Measurements from ENCODE around the gene SIRT5. TPM values are rescaled to one million over a fixed set of nuclear protein-coding genes. Genes with fewer than 3 reads are reported as not detected.

SIRT5 gene
- total and polyA plus RNA-seq, 2 experiments from 2014 or later = 9.8 to 13.1 TPM

DNA sequence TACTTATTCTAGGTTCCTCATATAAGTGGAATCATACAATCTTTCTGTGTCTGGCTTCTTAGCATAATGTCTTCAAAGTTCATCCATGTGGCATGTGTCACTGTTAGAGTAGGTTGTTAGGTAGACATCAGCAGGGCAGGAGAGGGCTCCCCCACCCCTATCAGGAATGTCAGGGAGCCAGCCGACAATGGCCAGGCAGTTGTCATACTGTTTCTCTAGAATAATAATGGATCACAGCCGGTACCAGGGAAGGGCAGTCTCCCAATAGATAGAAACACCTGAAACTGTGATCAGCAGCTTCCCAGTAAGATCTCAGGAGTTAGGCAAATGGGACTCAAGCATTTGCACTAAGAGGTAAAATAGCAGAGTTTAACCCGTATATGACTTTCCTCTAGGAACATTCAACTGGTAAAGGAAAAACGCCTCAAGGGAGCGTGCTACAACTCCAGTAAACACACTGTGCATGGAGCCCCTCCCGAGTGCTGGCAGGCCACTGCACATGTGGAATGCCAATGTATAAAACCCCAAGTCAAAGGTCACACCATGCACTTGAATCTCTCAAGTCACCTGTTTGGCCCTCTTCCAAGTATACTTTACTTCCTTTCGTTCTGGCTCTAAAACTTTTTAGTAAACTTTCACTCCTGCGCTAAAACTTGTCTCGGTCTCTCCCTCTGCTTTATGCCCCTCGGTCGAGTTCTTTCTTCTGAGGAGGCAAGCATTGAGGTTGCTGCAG lies 29.8 kb upstream of the SIRT5 start:
- DNase-seq (ENCODE audit: low spot score) (peak; percentile 68), ATAC-seq (peak; percentile 93)
- H3K4me1 ChIP-seq (ENCODE audit: insufficient read depth) = peaks cover 10% of the 10 kb centered on the region; the same call in 1 of the 2 replicates
- no peak overlapping the region for H3K4me3 ChIP-seq
- no peak for TF ChIP-seq EZH2 (IDR thresholded peaks at IDR 0.05; ENCODE audit: low read depth, unreplicated experiment)
- no peak for TF ChIP-seq POLR2AphosphoS5 (IDR thresholded peaks at IDR 0.05; ENCODE audit: low read depth)
- TF ChIP-seq STAT1 (IDR thresholded peaks at IDR 0.05; ENCODE audit: unreplicated experiment) = no peak
- TF ChIP-seq, protein P1, sequence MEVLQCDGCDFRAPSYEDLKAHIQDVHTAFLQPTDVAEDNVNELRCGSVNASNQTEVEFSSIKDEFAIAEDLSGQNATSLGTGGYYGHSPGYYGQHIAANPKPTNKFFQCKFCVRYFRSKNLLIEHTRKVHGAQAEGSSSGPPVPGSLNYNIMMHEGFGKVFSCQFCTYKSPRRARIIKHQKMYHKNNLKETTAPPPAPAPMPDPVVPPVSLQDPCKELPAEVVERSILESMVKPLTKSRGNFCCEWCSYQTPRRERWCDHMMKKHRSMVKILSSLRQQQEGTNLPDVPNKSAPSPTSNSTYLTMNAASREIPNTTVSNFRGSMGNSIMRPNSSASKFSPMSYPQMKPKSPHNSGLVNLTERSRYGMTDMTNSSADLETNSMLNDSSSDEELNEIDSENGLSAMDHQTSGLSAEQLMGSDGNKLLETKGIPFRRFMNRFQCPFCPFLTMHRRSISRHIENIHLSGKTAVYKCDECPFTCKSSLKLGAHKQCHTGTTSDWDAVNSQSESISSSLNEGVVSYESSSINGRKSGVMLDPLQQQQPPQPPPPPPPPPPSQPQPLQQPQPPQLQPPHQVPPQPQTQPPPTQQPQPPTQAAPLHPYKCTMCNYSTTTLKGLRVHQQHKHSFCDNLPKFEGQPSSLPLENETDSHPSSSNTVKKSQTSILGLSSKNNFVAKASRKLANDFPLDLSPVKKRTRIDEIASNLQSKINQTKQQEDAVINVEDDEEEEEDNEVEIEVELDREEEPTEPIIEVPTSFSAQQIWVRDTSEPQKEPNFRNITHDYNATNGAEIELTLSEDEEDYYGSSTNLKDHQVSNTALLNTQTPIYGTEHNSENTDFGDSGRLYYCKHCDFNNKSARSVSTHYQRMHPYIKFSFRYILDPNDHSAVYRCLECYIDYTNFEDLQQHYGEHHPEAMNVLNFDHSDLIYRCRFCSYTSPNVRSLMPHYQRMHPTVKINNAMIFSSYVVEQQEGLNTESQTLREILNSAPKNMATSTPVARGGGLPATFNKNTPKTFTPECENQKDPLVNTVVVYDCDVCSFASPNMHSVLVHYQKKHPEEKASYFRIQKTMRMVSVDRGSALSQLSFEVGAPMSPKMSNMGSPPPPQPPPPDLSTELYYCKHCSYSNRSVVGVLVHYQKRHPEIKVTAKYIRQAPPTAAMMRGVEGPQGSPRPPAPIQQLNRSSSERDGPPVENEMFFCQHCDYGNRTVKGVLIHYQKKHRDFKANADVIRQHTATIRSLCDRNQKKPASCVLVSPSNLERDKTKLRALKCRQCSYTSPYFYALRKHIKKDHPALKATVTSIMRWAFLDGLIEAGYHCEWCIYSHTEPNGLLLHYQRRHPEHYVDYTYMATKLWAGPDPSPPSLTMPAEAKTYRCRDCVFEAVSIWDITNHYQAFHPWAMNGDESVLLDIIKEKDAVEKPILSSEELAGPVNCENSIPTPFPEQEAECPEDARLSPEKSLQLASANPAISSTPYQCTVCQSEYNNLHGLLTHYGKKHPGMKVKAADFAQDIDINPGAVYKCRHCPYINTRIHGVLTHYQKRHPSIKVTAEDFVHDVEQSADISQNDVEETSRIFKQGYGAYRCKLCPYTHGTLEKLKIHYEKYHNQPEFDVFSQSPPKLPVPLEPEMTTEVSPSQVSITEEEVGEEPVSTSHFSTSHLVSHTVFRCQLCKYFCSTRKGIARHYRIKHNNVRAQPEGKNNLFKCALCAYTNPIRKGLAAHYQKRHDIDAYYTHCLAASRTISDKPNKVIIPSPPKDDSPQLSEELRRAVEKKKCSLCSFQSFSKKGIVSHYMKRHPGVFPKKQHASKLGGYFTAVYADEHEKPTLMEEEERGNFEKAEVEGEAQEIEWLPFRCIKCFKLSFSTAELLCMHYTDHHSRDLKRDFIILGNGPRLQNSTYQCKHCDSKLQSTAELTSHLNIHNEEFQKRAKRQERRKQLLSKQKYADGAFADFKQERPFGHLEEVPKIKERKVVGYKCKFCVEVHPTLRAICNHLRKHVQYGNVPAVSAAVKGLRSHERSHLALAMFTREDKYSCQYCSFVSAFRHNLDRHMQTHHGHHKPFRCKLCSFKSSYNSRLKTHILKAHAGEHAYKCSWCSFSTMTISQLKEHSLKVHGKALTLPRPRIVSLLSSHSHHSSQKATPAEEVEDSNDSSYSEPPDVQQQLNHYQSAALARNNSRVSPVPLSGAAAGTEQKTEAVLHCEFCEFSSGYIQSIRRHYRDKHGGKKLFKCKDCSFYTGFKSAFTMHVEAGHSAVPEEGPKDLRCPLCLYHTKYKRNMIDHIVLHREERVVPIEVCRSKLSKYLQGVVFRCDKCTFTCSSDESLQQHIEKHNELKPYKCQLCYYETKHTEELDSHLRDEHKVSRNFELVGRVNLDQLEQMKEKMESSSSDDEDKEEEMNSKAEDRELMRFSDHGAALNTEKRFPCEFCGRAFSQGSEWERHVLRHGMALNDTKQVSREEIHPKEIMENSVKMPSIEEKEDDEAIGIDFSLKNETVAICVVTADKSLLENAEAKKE (CRISPR knock-in tag; IDR thresholded peaks at IDR 0.05) = no peak; the same call in 1 of the 2 replicates
- no peak for TF ChIP-seq NANOG (IDR thresholded peaks at IDR 0.05; ENCODE audit: borderline replicate concordance)
- TF ChIP-seq CREB1 (CRISPR knock-in tag; IDR thresholded peaks at IDR 0.05; ENCODE audit: low read depth) = no peak
- no peak for TF ChIP-seq REST (IDR thresholded peaks at IDR 0.05; ENCODE audit: unreplicated experiment)
- TF ChIP-seq EZH2phosphoT487 (IDR thresholded peaks at IDR 0.05; ENCODE audit: unreplicated experiment) = no peak
- TF ChIP-seq ZNF331 (CRISPR knock-in tag; IDR thresholded peaks at IDR 0.05; ENCODE audit: low read depth) = no peak
- TF ChIP-seq ZNF114 (CRISPR knock-in tag; IDR thresholded peaks at IDR 0.05) = no peak
- TF ChIP-seq CTCF (conservative IDR thresholded peaks at IDR 0.05; ENCODE audit: low read depth in 2 of 2) = no peak
- no peak for TF ChIP-seq JUNB (IDR thresholded peaks at IDR 0.05; ENCODE audit: unreplicated experiment)
- no peaks in the 10 kb centered on the region for H3F3A ChIP-seq (replicated peaks; ENCODE audit: low read depth)
- no peaks in the 10 kb centered on the region for H3K27me3 ChIP-seq (ENCODE audit: insufficient read depth)
- no peak overlapping the region; the same call in 2 of the 3 replicates for H3K4me3 Mint-ChIP-seq
- H3K4me2 ChIP-seq = no peak overlapping the region
- no peaks in the 10 kb centered on the region for H3K79me2 ChIP-seq (replicated peaks; ENCODE audit: insufficient read depth)
- no peaks in the 10 kb centered on the region; the same call in 1 of the 2 replicates for H4K20me1 ChIP-seq (replicated peaks; ENCODE audit: insufficient read depth)
- no peaks in the 10 kb centered on the region for H3K36me3 Mint-ChIP-seq (ENCODE audit: low read depth)
- H3K27ac ChIP-seq (ENCODE audit: low read depth) = no peak overlapping the region
- H3K9me3 Mint-ChIP-seq = peaks cover 8% of the 10 kb centered on the region; the same call in 2 of the 3 replicates
- no peaks in the 10 kb centered on the region; the same call in 1 of the 2 replicates for H3K9me2 ChIP-seq (ENCODE audit: insufficient read depth)
- H3K4me1 Mint-ChIP-seq = peaks cover 23% of the 10 kb centered on the region
- H3K36me3 ChIP-seq (ENCODE audit: insufficient read depth) = no peaks in the 10 kb centered on the region
- peaks cover 14% of the 10 kb centered on the region for H3K27me3 Mint-ChIP-seq (ENCODE audit: insufficient read depth, low read depth, poor library complexity)
- H3K27ac Mint-ChIP-seq = peak overlapping the region; percentile 16; the same call in 1 of the 2 replicates
- H2AFZ ChIP-seq = no peak overlapping the region

All from GM23338 (cell line).